K562 (cell line): ENCODE measurements around the gene RXRB. TPM values are rescaled to one million over a fixed set of nuclear protein-coding genes. Genes with fewer than 3 reads are reported as not detected.
A peak's percentile ranks its signal among the peaks of the same experiment; 100 is the strongest.

Source experiments
- ASH1L ChIP-seq: fragments of 450-650 bp; IDR thresholded peaks from 2 replicates; pipeline ENCODE4 v1.6.1; 2018; ENCODE audit warnings: borderline replicate concordance, mild to moderate bottlenecking, low read depth; ENCODE audit not compliant: partially characterized antibody
- FOXP1 ChIP-seq: sonication (generic); formaldehyde crosslinking; IDR thresholded peaks from 2 replicates; pipeline ENCODE4 v1.8.0; 2022; ENCODE audit warnings: mild to moderate bottlenecking, missing genetic modification reagents
- HNRNPUL1 ChIP-seq: fragments of 200-400 bp; formaldehyde crosslinking; IDR thresholded peaks from 2 replicates; pipeline ENCODE4 v1.6.1; 2017; ENCODE audit warnings: low read length
- ILF3 ChIP-seq: fragments of 450-650 bp; IDR thresholded peaks from 2 replicates; pipeline ENCODE4 v1.6.1; 2018; ENCODE audit warnings: antibody characterized with exemption, mild to moderate bottlenecking, moderate library complexity, borderline replicate concordance
- KLF6 ChIP-seq: fragments of 250-450 bp; sonication (Bioruptor Pico); IDR thresholded peaks from 2 replicates; pipeline ENCODE4 v1.4.0; 2020; ENCODE audit warnings: mild to moderate bottlenecking, moderate library complexity, borderline replicate concordance
- SMARCE1 ChIP-seq: fragments of 450-650 bp; IDR thresholded peaks from 2 replicates; pipeline ENCODE4 v1.7.1; 2016; ENCODE audit warnings: mild to moderate bottlenecking
- ZBTB2 ChIP-seq: fragments of 450-650 bp; IDR thresholded peaks from 2 replicates; pipeline ENCODE4 v1.6.1; 2016; ENCODE audit warnings: antibody characterized with exemption
- ZFX ChIP-seq: sonication (generic); formaldehyde crosslinking; IDR thresholded peaks from 2 replicates; pipeline ENCODE4 v1.8.0; 2022; ENCODE audit warnings: mild to moderate bottlenecking, missing genetic modification reagents, moderate library complexity
- ZNF224 ChIP-seq: sonication (generic); formaldehyde crosslinking; IDR thresholded peaks from 2 replicates; pipeline ENCODE4 v1.8.0; 2022; ENCODE audit warnings: mild to moderate bottlenecking, missing genetic modification reagents
- ZNF444 ChIP-seq: fragments of 250-450 bp; sonication (Bioruptor Pico); IDR thresholded peaks from 2 replicates; pipeline ENCODE4 v1.4.0; 2020; ENCODE audit warnings: mild to moderate bottlenecking, moderate library complexity
- ZNF511 ChIP-seq: sonication (generic); formaldehyde crosslinking; IDR thresholded peaks from 2 replicates; pipeline ENCODE4 v1.8.0; 2022; ENCODE audit warnings: mild to moderate bottlenecking, missing genetic modification reagents
- ZSCAN29 ChIP-seq: fragments of 450-650 bp; IDR thresholded peaks from 2 replicates; pipeline ENCODE4 v1.6.1; 2017
- polyA plus RNA-seq, 8 experiments: library from polyadenylated mRNA; depleted of rRNA in 4 of 8; stranded (reverse) in 5 of 8; unstranded in 3 of 8; fragments of >200 nt; fragmentation: Nextera tagmentation in 2 of 8; fragmentation: Illumina TruSeq in 1 of 8; extraction: Ambion mirVana in 2 of 8; extraction: Trizol in 1 of 8; gene quantifications; 2 replicates each; pipeline versions ENCODE4 v1.2.1 to v1.2.3, GENCODE V29; 2011 to 2014; ENCODE audit warnings: inconsistent platforms in 1 of 8, missing spikeins in 1 of 8
- total RNA-seq, 7 experiments: library from RNA; depleted of rRNA in 6 of 7; stranded (reverse); fragments of >200 nt in 6 of 7; fragmentation: Illumina TruSeq in 2 of 7; extraction: Trizol in 2 of 7; gene quantifications; 2 replicates each; pipeline versions ENCODE4 v1.2.1 to v1.2.3, GENCODE V29; 2011 to 2021; ENCODE audit warnings: low replicate concordance in 1 of 7
- TF ChIP-seq, protein P1 (sequence below): fragments of 450-650 bp; IDR thresholded peaks from 2 replicates; pipeline ENCODE4 v1.6.1; 2017; ENCODE audit warnings: antibody characterized with exemption, mild to moderate bottlenecking
- TF ChIP-seq, protein P2 (sequence below): fragments of 150-350 bp; IDR thresholded peaks from 2 replicates; pipeline ENCODE4 v1.6.1; 2014; ENCODE audit warnings: low read depth, mild to moderate bottlenecking, low read length, borderline replicate concordance
- TF ChIP-seq, protein P3 (sequence below): fragments of 450-650 bp; IDR thresholded peaks from 2 replicates; pipeline ENCODE4 v1.6.1; 2016; ENCODE audit warnings: missing biosample characterization, missing genetic modification characterization
- TF ChIP-seq, protein P4 (sequence below), 2 experiments: fragments of 450-650 bp; IDR thresholded peaks; 2 replicates each; pipeline ENCODE4 v1.6.1; 2016

RXRB gene
- total and polyA plus RNA-seq, 9 of the 15 experiments (the other 6 are each of a cell fraction or from before 2014, with no cell fraction given) = 0.76 to 35.5 (median 18.4) TPM

DNA sequence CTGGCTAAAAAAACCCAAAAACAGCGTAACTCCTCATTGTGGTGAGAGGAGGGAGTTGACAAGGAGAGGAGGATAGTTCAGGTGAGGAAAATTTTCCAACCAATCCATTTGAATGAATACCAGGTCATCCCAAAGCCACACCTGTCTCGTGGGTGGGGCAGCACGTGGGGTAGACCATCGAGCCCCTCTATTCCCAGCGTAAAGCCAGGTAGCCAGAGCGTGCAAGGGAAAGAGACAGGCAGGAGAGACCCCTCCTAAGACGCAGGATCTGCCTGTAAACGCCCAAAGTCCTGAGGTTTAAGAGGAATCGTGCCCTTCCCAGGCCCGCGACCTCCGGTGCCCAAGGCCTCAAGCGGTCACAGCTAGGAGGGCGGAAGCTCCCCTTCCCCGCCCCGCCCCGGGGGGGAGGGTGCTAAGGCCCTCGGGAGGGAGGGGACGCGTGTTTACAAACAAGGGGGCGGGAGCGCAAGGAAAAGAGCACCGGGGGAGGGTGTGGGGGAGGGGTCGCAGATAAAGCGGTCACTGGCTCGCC lies 712 bp downstream of the RXRB start (continued):
- TF ChIP-seq FOXP1 (CRISPR knock-in tag) = peak; percentile 99
- TF ChIP-seq ZBTB2 = peak; percentile 46; the same call in 1 of the 2 replicates
- TF ChIP-seq SMARCE1 = no peak
- TF ChIP-seq ILF3 = no peak
- TF ChIP-seq ZNF444 (CRISPR knock-in tag) = peak; percentile 99
- TF ChIP-seq, protein P1, sequence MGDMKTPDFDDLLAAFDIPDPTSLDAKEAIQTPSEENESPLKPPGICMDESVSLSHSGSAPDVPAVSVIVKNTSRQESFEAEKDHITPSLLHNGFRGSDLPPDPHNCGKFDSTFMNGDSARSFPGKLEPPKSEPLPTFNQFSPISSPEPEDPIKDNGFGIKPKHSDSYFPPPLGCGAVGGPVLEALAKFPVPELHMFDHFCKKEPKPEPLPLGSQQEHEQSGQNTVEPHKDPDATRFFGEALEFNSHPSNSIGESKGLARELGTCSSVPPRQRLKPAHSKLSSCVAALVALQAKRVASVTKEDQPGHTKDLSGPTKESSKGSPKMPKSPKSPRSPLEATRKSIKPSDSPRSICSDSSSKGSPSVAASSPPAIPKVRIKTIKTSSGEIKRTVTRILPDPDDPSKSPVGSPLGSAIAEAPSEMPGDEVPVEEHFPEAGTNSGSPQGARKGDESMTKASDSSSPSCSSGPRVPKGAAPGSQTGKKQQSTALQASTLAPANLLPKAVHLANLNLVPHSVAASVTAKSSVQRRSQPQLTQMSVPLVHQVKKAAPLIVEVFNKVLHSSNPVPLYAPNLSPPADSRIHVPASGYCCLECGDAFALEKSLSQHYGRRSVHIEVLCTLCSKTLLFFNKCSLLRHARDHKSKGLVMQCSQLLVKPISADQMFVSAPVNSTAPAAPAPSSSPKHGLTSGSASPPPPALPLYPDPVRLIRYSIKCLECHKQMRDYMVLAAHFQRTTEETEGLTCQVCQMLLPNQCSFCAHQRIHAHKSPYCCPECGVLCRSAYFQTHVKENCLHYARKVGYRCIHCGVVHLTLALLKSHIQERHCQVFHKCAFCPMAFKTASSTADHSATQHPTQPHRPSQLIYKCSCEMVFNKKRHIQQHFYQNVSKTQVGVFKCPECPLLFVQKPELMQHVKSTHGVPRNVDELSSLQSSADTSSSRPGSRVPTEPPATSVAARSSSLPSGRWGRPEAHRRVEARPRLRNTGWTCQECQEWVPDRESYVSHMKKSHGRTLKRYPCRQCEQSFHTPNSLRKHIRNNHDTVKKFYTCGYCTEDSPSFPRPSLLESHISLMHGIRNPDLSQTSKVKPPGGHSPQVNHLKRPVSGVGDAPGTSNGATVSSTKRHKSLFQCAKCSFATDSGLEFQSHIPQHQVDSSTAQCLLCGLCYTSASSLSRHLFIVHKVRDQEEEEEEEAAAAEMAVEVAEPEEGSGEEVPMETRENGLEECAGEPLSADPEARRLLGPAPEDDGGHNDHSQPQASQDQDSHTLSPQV = peak; percentile 49
- TF ChIP-seq ZFX (CRISPR knock-in tag) = peak; percentile 84
- TF ChIP-seq, protein P2, sequence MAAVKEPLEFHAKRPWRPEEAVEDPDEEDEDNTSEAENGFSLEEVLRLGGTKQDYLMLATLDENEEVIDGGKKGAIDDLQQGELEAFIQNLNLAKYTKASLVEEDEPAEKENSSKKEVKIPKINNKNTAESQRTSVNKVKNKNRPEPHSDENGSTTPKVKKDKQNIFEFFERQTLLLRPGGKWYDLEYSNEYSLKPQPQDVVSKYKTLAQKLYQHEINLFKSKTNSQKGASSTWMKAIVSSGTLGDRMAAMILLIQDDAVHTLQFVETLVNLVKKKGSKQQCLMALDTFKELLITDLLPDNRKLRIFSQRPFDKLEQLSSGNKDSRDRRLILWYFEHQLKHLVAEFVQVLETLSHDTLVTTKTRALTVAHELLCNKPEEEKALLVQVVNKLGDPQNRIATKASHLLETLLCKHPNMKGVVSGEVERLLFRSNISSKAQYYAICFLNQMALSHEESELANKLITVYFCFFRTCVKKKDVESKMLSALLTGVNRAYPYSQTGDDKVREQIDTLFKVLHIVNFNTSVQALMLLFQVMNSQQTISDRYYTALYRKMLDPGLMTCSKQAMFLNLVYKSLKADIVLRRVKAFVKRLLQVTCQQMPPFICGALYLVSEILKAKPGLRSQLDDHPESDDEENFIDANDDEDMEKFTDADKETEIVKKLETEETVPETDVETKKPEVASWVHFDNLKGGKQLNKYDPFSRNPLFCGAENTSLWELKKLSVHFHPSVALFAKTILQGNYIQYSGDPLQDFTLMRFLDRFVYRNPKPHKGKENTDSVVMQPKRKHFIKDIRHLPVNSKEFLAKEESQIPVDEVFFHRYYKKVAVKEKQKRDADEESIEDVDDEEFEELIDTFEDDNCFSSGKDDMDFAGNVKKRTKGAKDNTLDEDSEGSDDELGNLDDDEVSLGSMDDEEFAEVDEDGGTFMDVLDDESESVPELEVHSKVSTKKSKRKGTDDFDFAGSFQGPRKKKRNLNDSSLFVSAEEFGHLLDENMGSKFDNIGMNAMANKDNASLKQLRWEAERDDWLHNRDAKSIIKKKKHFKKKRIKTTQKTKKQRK = no peak
- no peak for TF ChIP-seq HNRNPUL1
- peak; percentile 36; the same call in 1 of the 2 replicates for TF ChIP-seq ZNF511 (CRISPR knock-in tag)
- TF ChIP-seq, protein P3, sequence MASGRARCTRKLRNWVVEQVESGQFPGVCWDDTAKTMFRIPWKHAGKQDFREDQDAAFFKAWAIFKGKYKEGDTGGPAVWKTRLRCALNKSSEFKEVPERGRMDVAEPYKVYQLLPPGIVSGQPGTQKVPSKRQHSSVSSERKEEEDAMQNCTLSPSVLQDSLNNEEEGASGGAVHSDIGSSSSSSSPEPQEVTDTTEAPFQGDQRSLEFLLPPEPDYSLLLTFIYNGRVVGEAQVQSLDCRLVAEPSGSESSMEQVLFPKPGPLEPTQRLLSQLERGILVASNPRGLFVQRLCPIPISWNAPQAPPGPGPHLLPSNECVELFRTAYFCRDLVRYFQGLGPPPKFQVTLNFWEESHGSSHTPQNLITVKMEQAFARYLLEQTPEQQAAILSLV (tag) = no peak
- TF ChIP-seq ZNF224 (CRISPR knock-in tag) = no peak
- TF ChIP-seq KLF6 (CRISPR knock-in tag) = peak; percentile 25; the same call in 1 of the 2 replicates
- TF ChIP-seq ASH1L = no peak
- TF ChIP-seq, protein P4, sequence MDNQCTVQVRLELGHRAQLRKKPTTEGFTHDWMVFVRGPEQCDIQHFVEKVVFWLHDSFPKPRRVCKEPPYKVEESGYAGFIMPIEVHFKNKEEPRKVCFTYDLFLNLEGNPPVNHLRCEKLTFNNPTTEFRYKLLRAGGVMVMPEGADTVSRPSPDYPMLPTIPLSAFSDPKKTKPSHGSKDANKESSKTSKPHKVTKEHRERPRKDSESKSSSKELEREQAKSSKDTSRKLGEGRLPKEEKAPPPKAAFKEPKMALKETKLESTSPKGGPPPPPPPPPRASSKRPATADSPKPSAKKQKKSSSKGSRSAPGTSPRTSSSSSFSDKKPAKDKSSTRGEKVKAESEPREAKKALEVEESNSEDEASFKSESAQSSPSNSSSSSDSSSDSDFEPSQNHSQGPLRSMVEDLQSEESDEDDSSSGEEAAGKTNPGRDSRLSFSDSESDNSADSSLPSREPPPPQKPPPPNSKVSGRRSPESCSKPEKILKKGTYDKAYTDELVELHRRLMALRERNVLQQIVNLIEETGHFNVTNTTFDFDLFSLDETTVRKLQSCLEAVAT (IDR thresholded peaks at IDR 0.05) = no peak
- TF ChIP-seq ZSCAN29 = peak; percentile 17; the same call in 1 of the 2 replicates
